K562 (cell line): Measurements from ENCODE around the gene SEC14L1. TPM values are rescaled to one million over a fixed set of nuclear protein-coding genes. Genes with fewer than 3 reads are reported as not detected.
A peak's percentile ranks its signal among the peaks of the same experiment; 100 is the strongest.

ENCODE experiments used
- ATAC-seq: fragments of 200-7000 bp; cut with Tn5 transposase; 3 replicates; pipeline ENCODE4 v1.9.1; 2020; ENCODE audit warnings: moderate library complexity
- BruUV-seq: library from RNA; stranded (reverse); fragments of 400-500 nt; replicated peaks from 2 replicates; lab custom pipeline; 2021; lab: Mats Ljungman, UMichigan
- CTCF ChIA-PET: fragments of 300-600 bp; formaldehyde crosslinking; extraction: SDS; loops from one replicate; lab custom pipeline; 2021; ENCODE audit warnings: low intra/inter-chr PET ratio; lab: Yijun Ruan, JAX
- POLR2A ChIA-PET: fragments of 300-600, 350-650 bp; sonication (Branson Sonifier 250); formaldehyde crosslinking; extraction: SDS; loops from one replicate; lab custom pipeline; 2021; ENCODE audit warnings: antibody characterized with exemption, inconsistent platforms; lab: Yijun Ruan, JAX
- DNase-seq, 4 experiments: peaks; one replicate each; pipeline versions ENCODE4 v3.0.0 to v3.0.0-alpha.2; 2011 to 2018; ENCODE audit warnings: low spot score in 3 of 4, mixed read lengths in 3 of 4; ENCODE audit errors: extremely low read depth in 1 of 4
- FAIRE-seq: peaks from 2 replicates; lab custom pipeline; 2011; peaks lifted over from hg19 to GRCh38; lab: Jason Lieb, UNC
- H2AFZ ChIP-seq: 2 replicates; pipeline ENCODE4 v1.6.0; 2011; ENCODE audit warnings: low read depth, low read length, control low read depth, inconsistent platforms
- H3K27ac ChIP-seq: fragments of 200-600 bp; 3 replicates; pipeline ENCODE4 v1.8.0; 2011; ENCODE audit warnings: low read depth, mild to moderate bottlenecking, control low read depth, inconsistent platforms, low read length, moderate library complexity, mixed read lengths; ENCODE audit errors: extremely low read depth
- H3K27me3 ChIP-seq, 2 experiments: fragments of 300-600 bp in 1 of 2; 2 replicates in 1 of 2; 3 replicates in 1 of 2; pipeline versions ENCODE4 v1.6.0 to v1.8.0; 2011; ENCODE audit warnings: inconsistent platforms in 2 of 2, low read length in 2 of 2, mild to moderate bottlenecking in 1 of 2, mixed read lengths in 1 of 2, moderate library complexity in 1 of 2; ENCODE audit not compliant: control insufficient read depth in 2 of 2, insufficient read depth in 2 of 2
- H3K36me3 ChIP-seq: fragments of 300-600 bp; 3 replicates; pipeline ENCODE4 v1.8.0; 2011; ENCODE audit warnings: mild to moderate bottlenecking, low read length, inconsistent platforms; ENCODE audit not compliant: control insufficient read depth, insufficient read depth
- H3K4me1 ChIP-seq, 2 experiments: fragments of 200-600 bp in 1 of 2; replicated peaks in 1 of 2; 2 replicates in 1 of 2; 3 replicates in 1 of 2; pipeline versions ENCODE4 v1.5.1 to v1.8.0; 2011; ENCODE audit warnings: inconsistent platforms in 2 of 2, low read length in 2 of 2, mild to moderate bottlenecking in 1 of 2, mixed read lengths in 1 of 2, moderate library complexity in 1 of 2; ENCODE audit not compliant: control insufficient read depth in 2 of 2, insufficient read depth in 2 of 2
- H3K4me2 ChIP-seq: 2 replicates; pipeline ENCODE4 v1.6.1; 2011; ENCODE audit warnings: low read length, control low read depth, inconsistent platforms, mixed read lengths; ENCODE audit not compliant: insufficient read depth
- H3K4me3 ChIP-seq: fragments of 200-600 bp; sonication (generic), shearing (Covaris generic); 2 replicates; pipeline ENCODE4 v1.5.1; 2016; ENCODE audit warnings: control low read depth, inconsistent platforms
- H3K79me2 ChIP-seq: fragments of 200-600 bp; 3 replicates; pipeline ENCODE4 v1.8.0; 2011; ENCODE audit warnings: low read length, inconsistent platforms; ENCODE audit not compliant: control insufficient read depth, insufficient read depth
- H3K9ac ChIP-seq, 2 experiments: 2 replicates each; pipeline versions ENCODE4 v1.6.0 to v1.6.1; 2011; ENCODE audit warnings: low read depth in 2 of 2, low read length in 2 of 2, control low read depth in 1 of 2, inconsistent platforms in 1 of 2, mild to moderate bottlenecking in 1 of 2, mixed read lengths in 1 of 2; ENCODE audit not compliant: insufficient read depth in 1 of 2
- H3K9me1 ChIP-seq: one replicate; pipeline ENCODE4 v1.6.0; 2011; ENCODE audit warnings: inconsistent platforms, mild to moderate bottlenecking, low read length, moderate library complexity; ENCODE audit not compliant: control insufficient read depth, insufficient read depth
- H3K9me3 ChIP-seq: replicated peaks from 2 replicates; pipeline ENCODE4 v1.5.1; 2011; ENCODE audit warnings: low read depth, low read length, inconsistent platforms; ENCODE audit not compliant: control insufficient read depth, insufficient read depth
- H4K20me1 ChIP-seq: replicated peaks from 2 replicates; pipeline ENCODE4 v1.6.1; 2011; ENCODE audit warnings: low read length, inconsistent platforms, mixed read lengths; ENCODE audit not compliant: control insufficient read depth, insufficient read depth
- CXXC5 ChIP-seq: fragments of 250-450 bp; sonication (Bioruptor Pico); IDR thresholded peaks from 2 replicates; pipeline ENCODE4 v1.8.0; 2022; ENCODE audit warnings: inconsistent platforms, mild to moderate bottlenecking, moderate library complexity
- DPF2 ChIP-seq: fragments of 450-650 bp; IDR thresholded peaks from 2 replicates; pipeline ENCODE4 v1.6.1; 2016
- ETS1 ChIP-seq: conservative IDR thresholded peaks from 2 replicates; pipeline ENCODE4 v1.6.1; 2011; ENCODE audit warnings: low read depth, mild to moderate bottlenecking, low read length; ENCODE audit not compliant: control insufficient read depth
- FOXK2 ChIP-seq, 2 experiments: fragments of 450-650 bp; IDR thresholded peaks in 1 of 2; conservative IDR thresholded peaks in 1 of 2; 2 replicates each; pipeline ENCODE4 v1.6.1; 2016; ENCODE audit warnings: low read depth in 2 of 2, mild to moderate bottlenecking in 1 of 2
- KDM4B ChIP-seq, 2 experiments: fragments of 450-650 bp in 1 of 2; sonication (generic) in 1 of 2; IDR thresholded peaks; 2 replicates each; pipeline ENCODE4 v1.6.1; 2016 to 2017; ENCODE audit warnings: borderline replicate concordance in 2 of 2, antibody characterized with exemption in 1 of 2, low read depth in 1 of 2, mild to moderate bottlenecking in 1 of 2
- MYBL2 ChIP-seq, 2 experiments: fragments of 450-650 bp in 1 of 2; sonication (generic) in 1 of 2; formaldehyde crosslinking in 1 of 2; IDR thresholded peaks; 2 replicates each; pipeline versions ENCODE4 v1.6.1 to v1.8.1; 2017 to 2022; ENCODE audit warnings: borderline replicate concordance in 1 of 2, inconsistent platforms in 1 of 2, low read depth in 1 of 2, mild to moderate bottlenecking in 1 of 2, missing genetic modification reagents in 1 of 2, moderate library complexity in 1 of 2
- SRSF9 ChIP-seq: fragments of 200-400 bp; formaldehyde crosslinking; IDR thresholded peaks from 2 replicates; pipeline ENCODE4 v1.6.1; 2017; ENCODE audit warnings: low read depth, low read length, borderline replicate concordance
- TGIF2 ChIP-seq: sonication (generic); formaldehyde crosslinking; IDR thresholded peaks from 2 replicates; pipeline ENCODE4 v1.8.1; 2022; ENCODE audit warnings: mild to moderate bottlenecking, missing genetic modification reagents, moderate library complexity
- XRCC5 ChIP-seq: fragments of 200-400 bp; formaldehyde crosslinking; IDR thresholded peaks from 2 replicates; pipeline ENCODE4 v1.6.1; 2017; ENCODE audit warnings: low read depth, mild to moderate bottlenecking, low read length
- YY1 ChIP-seq, 3 experiments: IDR thresholded peaks; 2 replicates each; pipeline ENCODE4 v1.6.1; 2011; ENCODE audit warnings: low read length in 2 of 3, mild to moderate bottlenecking in 2 of 3, moderate library complexity in 2 of 3, borderline replicate concordance in 1 of 3, control low read depth in 1 of 3, low read depth in 1 of 3; ENCODE audit not compliant: insufficient read depth in 3 of 3, insufficient replicate concordance in 2 of 3, control insufficient read depth in 1 of 3, insufficient read length in 1 of 3; ENCODE audit errors: extremely low read depth in 1 of 3
- ZFP1 ChIP-seq: fragments of 450-650 bp; formaldehyde crosslinking; IDR thresholded peaks from 2 replicates; pipeline ENCODE4 v1.4.0; 2020; ENCODE audit warnings: mild to moderate bottlenecking, mixed read lengths
- ZNF121 ChIP-seq: sonication (generic); formaldehyde crosslinking; conservative IDR thresholded peaks from 2 replicates; pipeline ENCODE4 v1.8.0; 2022; ENCODE audit warnings: missing genetic modification reagents
- ZNF445 ChIP-seq: fragments of 250-450 bp; sonication (Bioruptor Pico); IDR thresholded peaks from 2 replicates; pipeline ENCODE4 v1.4.0; 2020; ENCODE audit warnings: low read depth, mild to moderate bottlenecking, moderate library complexity
- WGBS: fragments of 100-300 bp; shearing (Covaris generic); methylation state at CpG from one replicate; pipeline ENCODE4 v1.1.6; 2016; ENCODE audit warnings: low coverage, mixed read lengths; ENCODE audit not compliant: insufficient coverage; ENCODE audit errors: missing lambda C conversion rate; 5-methylcytosine and 5-hydroxymethylcytosine counted together
- in situ Hi-C: fragments of 300-500 bp; cut with MboI; formaldehyde crosslinking; loops from 4 replicates; pipeline ENCODE4 v1.15.0; 2018; ENCODE audit warnings: inconsistent platforms, mixed read lengths
- intact Hi-C: fragments of 100-400 bp; cut with micrococcal nuclease; formaldehyde crosslinking; loops from 2 replicates; pipeline ENCODE4 v1.14.2; 2022
- polyA plus RNA-seq, 8 experiments: library from polyadenylated mRNA; depleted of rRNA in 4 of 8; stranded (reverse) in 5 of 8; unstranded in 3 of 8; fragments of >200 nt; fragmentation: Nextera tagmentation in 2 of 8; fragmentation: Illumina TruSeq in 1 of 8; extraction: Ambion mirVana in 2 of 8; extraction: Trizol in 1 of 8; gene quantifications; 2 replicates each; pipeline versions ENCODE4 v1.2.1 to v1.2.3, GENCODE V29; 2011 to 2014; ENCODE audit warnings: inconsistent platforms in 1 of 8, missing spikeins in 1 of 8
- total RNA-seq, 7 experiments: library from RNA; depleted of rRNA in 6 of 7; stranded (reverse); fragments of >200 nt in 6 of 7; fragmentation: Illumina TruSeq in 2 of 7; extraction: Trizol in 2 of 7; gene quantifications; 2 replicates each; pipeline versions ENCODE4 v1.2.1 to v1.2.3, GENCODE V29; 2011 to 2021; ENCODE audit warnings: low replicate concordance in 1 of 7

SEC14L1 gene
- total and polyA plus RNA-seq, 9 of the 15 experiments (the other 6 are each of a cell fraction or from before 2014, with no cell fraction given): 3.1 to 39.7 (median 15.2) TPM

- peak overlapping the region; percentile 75 for H3K4me3 ChIP-seq
- ChIA-PET POLR2A (interaction anchor here (0.7 to 2.5 kb wide), 2 partner anchors 17 to 51 kb away, joined by 3 to 9 read pairs; no protein-coding TSS in a partner anchor), CTCF (no interaction called here)
- no peak overlapping the region for H2AFZ ChIP-seq
- TF ChIP-seq ZNF445 (CRISPR knock-in tag) (no peak), MYBL2 (IDR thresholded peaks at IDR 0.05; ENCODE audit: low read depth) (no peak), MYBL2 (CRISPR knock-in tag; IDR thresholded peaks at IDR 0.05; ENCODE audit: borderline replicate concordance) (no peak), ZFP1 (CRISPR knock-in tag) (no peak), SRSF9 (no peak), CXXC5 (no peak), TGIF2 (CRISPR knock-in tag) (no peak), YY1 (IDR thresholded peaks at IDR 0.05; ENCODE audit: borderline replicate concordance in 1 of 3, control insufficient read depth in 1 of 3, extremely low read depth in 1 of 3, insufficient read depth in 3 of 3, insufficient read length in 1 of 3, insufficient replicate concordance in 2 of 3, low read depth in 1 of 3, low read length in 2 of 3) (no peak), FOXK2 (conservative IDR thresholded peaks at IDR 0.05 in 1 of 2, IDR thresholded peaks at IDR 0.05 in 1 of 2; ENCODE audit: low read depth in 2 of 2) (no peak), ETS1 (no peak), DPF2 (no peak), KDM4B (IDR thresholded peaks at IDR 0.05; ENCODE audit: borderline replicate concordance in 2 of 2, low read depth in 1 of 2) (no peak), XRCC5 (no peak), ZNF121 (CRISPR knock-in tag) (no peak)
- peaks cover 24% of the 10 kb centered on the region for H3K9me3 ChIP-seq
- FAIRE-seq (peak; percentile 35), DNase-seq (no peak), ATAC-seq (no peak)
- intact Hi-C loops (loop anchor here (5.0 kb wide), 1 partner anchor 55 kb away; no protein-coding TSS in a partner anchor), in situ Hi-C loops (no loop called here)
- H3K4me1 ChIP-seq: peaks cover 11 to 25% of the 10 kb centered on the region in 2 experiments
- H3K36me3 ChIP-seq: peaks cover 30% of the 10 kb centered on the region; the same call in 2 of the 3 replicates
- no peaks in the 10 kb centered on the region for H3K9me1 ChIP-seq
- no peaks in the 10 kb centered on the region for H4K20me1 ChIP-seq
- peaks cover 35% of the 10 kb centered on the region for H3K79me2 ChIP-seq
- peak overlapping the region in 1 of 2 experiments; percentile 51; a peak in 2 of 4 replicates for H3K9ac ChIP-seq
- WGBS: 61% methylated on average over 9 of the region's 9 CpGs
- no peak overlapping the region for H3K27ac ChIP-seq
- peak overlapping the region; percentile 78 for H3K4me2 ChIP-seq
- no TSS peak for BruUV-seq
- no peaks in the 10 kb centered on the region for H3K27me3 ChIP-seq
Observed at GRCh38 chr17:77141846-77142449, 1.2 kb downstream of the SEC14L1 start.
